Natural killer cell treated with Interleukin-12 subunit alpha and Interleukin-12 subunit beta and Interleukin-15 and Interleukin-18, amount 100 ng/mL, for 72 hours (primary cell): ENCODE measurements around the gene MRPS26. TPM values are rescaled to one million over a fixed set of nuclear protein-coding genes. Genes with fewer than 3 reads are reported as not detected.
"Not testable (repeated sequence)": the region's sequence is repeated elsewhere in the genome, so short reads cannot be mapped to it uniquely, and the experiment has no call there.

ENCODE experiments used
- ATAC-seq, 2 donors: fragments of 150-1000 bp; cut with Tn5 transposase in 1 of 2; sonication (Bioruptor Pico), chemical (Tn5 transposase) in 1 of 2; 2 replicates each; pipeline ENCODE4 v1.10.0; 2021
- DNase-seq: peaks from one replicate; pipeline ENCODE4 v3.0.0; 2022; ENCODE audit warnings: low spot score
- H3K27ac Mint-ChIP-seq, 2 donors: 1 replicate in 1 of 2; 2 replicates in 1 of 2; pipeline ENCODE4 v1.8.0; 2022; ENCODE audit warnings: mixed read lengths in 2 of 2, mild to moderate bottlenecking in 1 of 2, moderate library complexity in 1 of 2
- H3K27me3 Mint-ChIP-seq, 2 donors: 1 replicate in 1 of 2; 2 replicates in 1 of 2; pipeline ENCODE4 v1.8.0; 2022; ENCODE audit warnings: mixed read lengths in 2 of 2
- H3K36me3 Mint-ChIP-seq: one replicate; pipeline ENCODE4 v1.8.0; 2022; ENCODE audit warnings: mixed read lengths
- H3K4me1 Mint-ChIP-seq, 2 donors: 1 replicate in 1 of 2; 2 replicates in 1 of 2; pipeline ENCODE4 v1.8.0; 2022; ENCODE audit warnings: low read depth in 2 of 2, mixed read lengths in 2 of 2, mild to moderate bottlenecking in 1 of 2
- H3K4me3 Mint-ChIP-seq: one replicate; pipeline ENCODE4 v1.8.0; 2022; ENCODE audit warnings: mixed read lengths
- H3K9me3 Mint-ChIP-seq: 2 replicates; pipeline ENCODE4 v1.8.0; 2022; ENCODE audit warnings: mixed read lengths
- total RNA-seq, 2 donors: library from RNA; stranded (reverse); gene quantifications; one replicate each; pipeline ENCODE4 v1.2.3, GENCODE V29; 2022

MRPS26 gene
- total RNA-seq, 2 donors from 2014 or later, result 31.2 to 56.6 TPM

DNA sequence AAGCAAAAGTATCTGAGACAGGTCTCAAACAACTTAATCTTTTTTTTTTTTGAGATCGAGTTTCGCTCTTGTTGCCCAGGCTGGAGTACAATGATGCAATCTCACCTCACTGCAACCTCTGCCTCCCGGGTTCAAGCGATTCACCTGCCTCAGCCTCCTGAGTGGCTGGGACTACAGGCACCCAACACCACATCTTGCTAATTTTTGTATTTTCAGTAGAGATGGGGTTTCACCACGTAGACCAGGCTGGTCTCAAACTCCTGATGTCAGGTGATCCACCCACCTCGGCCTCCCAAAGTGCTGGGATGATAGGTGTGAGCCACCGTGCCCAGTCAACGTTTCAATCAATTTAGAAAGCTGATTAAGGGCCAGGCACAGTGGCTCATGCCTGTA is 27.4 kb downstream of the MRPS26 start:
- H3K4me1 Mint-ChIP-seq, result peaks cover 15 to 20% of the 10 kb centered on the region in 2 donors
- not testable (repeated sequence) for H3K36me3 Mint-ChIP-seq, H3K9me3 Mint-ChIP-seq, DNase-seq, ATAC-seq, H3K27ac Mint-ChIP-seq, H3K4me3 Mint-ChIP-seq
- H3K27me3 Mint-ChIP-seq, result peaks cover 8 to 13% of the 10 kb centered on the region in 2 donors

DNA sequence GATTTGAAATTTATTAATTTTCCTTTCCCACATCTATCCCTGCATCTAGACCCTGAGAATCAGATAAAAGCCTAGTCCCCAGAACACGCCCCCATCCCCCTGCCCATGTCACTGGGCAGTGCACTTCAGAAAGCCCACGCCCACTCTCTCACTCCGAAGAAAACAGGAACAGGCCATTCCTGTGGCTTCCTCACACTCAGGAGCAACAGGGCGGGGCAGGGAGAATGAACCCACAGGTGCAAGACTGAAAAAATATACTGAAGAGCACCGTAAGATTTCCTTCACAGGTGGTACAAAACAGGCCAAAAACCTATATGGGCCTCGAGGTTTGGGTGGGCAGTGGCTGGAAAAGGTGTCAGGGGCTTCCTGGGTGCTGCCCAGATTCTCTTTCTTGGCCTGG is 29.0 kb downstream of the MRPS26 start:
- H3K27ac Mint-ChIP-seq, result no peak overlapping the region
- H3K36me3 Mint-ChIP-seq, result no peaks in the 10 kb centered on the region
- H3K4me3 Mint-ChIP-seq, result no peak overlapping the region
- H3K27me3 Mint-ChIP-seq, result peaks cover 15 to 20% of the 10 kb centered on the region in 2 donors
- ATAC-seq, result no peak
- no peak for DNase-seq
- H3K4me1 Mint-ChIP-seq, result peaks cover 15 to 16% of the 10 kb centered on the region in 2 donors
- no peaks in the 10 kb centered on the region for H3K9me3 Mint-ChIP-seq

DNA sequence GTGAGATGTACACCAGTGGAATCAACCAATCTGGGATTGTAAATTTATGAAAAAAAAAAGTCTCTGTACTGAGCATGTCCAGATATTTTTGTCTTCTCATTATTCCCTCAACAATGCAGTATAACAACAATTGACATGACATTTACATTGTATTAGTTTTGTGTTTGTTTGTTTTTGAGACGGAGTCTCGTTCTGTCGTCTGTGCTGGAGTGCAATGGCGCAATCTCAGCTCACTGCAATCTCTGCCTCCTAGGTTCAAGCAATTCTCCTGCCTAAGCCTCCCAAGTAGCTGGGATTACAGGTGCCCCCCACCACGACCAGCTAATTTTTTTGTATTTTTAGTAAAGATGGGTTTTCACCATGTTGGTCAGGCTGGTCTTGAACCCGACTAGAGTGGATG is 29.5 kb downstream of the MRPS26 start:
- Mint-ChIP-seq H3K4me1 (peaks cover 15 to 16% of the 10 kb centered on the region in 2 donors), H3K27me3 (peaks cover 17 to 22% of the 10 kb centered on the region in 2 donors)
- not testable (repeated sequence) for H3K36me3 Mint-ChIP-seq, H3K4me3 Mint-ChIP-seq, DNase-seq, H3K9me3 Mint-ChIP-seq, H3K27ac Mint-ChIP-seq, ATAC-seq

DNA sequence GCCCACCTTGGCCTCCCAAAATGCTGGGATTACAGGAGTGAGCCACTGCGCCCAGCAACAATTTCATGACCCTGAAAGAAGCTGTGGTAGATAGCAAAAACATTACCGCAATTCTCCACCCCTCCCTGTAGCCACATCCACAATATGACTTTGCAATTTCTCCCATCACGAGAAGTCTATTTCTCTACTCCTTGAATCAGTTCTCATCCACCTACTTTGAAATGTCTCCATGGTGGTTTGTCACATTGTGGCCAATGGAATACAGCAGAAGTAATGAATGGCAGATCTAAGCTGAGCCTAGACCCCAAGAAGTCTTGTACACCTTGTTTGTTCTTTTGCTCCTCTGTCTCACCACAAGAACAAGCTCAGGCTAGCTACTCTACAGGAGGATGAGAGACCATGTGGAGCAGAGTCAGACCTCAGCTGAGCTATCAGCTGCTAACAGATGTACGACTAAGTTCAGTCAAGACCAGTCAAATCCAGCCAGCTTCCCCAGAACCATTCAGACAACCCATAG is 31.8 kb downstream of the MRPS26 start:
- Mint-ChIP-seq H3K36me3 (no peaks in the 10 kb centered on the region), H3K4me3 (peak overlapping the region; percentile 12), H3K4me1 (peaks cover 6 to 14% of the 10 kb centered on the region in 2 donors), H3K9me3 (no peaks in the 10 kb centered on the region), H3K27ac (no peak overlapping the region), H3K27me3 (peaks cover 29 to 35% of the 10 kb centered on the region in 2 donors)
- DNase-seq, result no peak
- ATAC-seq, result peak in 1 of 2 donors; percentile 63

DNA sequence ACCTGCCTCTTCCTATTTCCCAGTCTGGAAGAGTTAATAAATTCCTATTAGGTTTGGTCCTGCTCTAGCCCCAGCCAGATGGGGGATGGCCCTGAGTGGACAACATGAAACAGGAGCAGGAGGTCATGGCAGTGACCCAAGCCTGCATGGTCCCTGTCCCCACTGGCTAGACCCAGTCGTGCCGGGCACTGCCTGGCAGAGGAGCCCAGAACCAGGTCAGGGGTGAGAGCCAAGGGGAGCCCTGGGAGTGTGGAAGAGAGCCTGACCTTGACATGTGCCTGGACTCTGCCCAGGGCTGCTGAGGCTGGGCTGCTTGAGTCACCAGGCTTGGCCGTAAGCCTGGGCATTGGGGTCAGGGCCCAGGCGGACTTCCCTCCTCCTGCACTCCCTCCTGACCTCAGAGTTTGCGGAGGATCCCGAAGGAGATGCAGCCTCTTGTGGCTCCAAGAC is 35.1 kb downstream of the MRPS26 start:
- Mint-ChIP-seq H3K4me3 (no peak overlapping the region), H3K4me1 (peaks cover 6 to 14% of the 10 kb centered on the region in 2 donors), H3K27me3 (peaks cover 40 to 48% of the 10 kb centered on the region in 2 donors), H3K27ac (no peak overlapping the region), H3K36me3 (no peaks in the 10 kb centered on the region), H3K9me3 (no peaks in the 10 kb centered on the region)
- DNase-seq, result no peak
- no peak for ATAC-seq

DNA sequence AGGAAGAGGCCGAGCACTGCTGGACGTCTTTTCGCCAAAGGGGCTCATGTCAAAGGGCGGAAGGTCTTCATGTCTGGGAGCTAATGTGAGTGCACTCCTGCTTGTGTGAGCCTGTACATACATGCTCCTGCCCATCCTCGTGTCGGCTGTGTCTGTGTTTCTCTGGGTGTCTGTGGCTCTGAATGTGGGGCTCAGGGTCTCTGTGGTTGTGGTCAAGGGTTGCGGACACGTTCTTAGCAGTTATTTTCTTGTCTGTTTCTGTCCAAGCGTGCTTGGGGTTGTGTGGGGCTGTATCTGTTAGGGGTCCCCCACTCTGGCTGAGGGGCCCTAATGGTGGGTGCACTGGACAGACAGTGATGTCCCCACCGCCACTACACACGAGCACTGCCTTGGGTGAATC is 35.8 kb downstream of the MRPS26 start:
- DNase-seq (no peak), ATAC-seq (no peak)
- H3K27me3 Mint-ChIP-seq, result peaks cover 40 to 48% of the 10 kb centered on the region in 2 donors
- H3K4me1 Mint-ChIP-seq, result peaks cover 6 to 13% of the 10 kb centered on the region in 2 donors
- H3K36me3 Mint-ChIP-seq, result no peaks in the 10 kb centered on the region
- H3K9me3 Mint-ChIP-seq, result no peaks in the 10 kb centered on the region
- H3K27ac Mint-ChIP-seq, result no peak overlapping the region
- H3K4me3 Mint-ChIP-seq, result no peak overlapping the region

DNA sequence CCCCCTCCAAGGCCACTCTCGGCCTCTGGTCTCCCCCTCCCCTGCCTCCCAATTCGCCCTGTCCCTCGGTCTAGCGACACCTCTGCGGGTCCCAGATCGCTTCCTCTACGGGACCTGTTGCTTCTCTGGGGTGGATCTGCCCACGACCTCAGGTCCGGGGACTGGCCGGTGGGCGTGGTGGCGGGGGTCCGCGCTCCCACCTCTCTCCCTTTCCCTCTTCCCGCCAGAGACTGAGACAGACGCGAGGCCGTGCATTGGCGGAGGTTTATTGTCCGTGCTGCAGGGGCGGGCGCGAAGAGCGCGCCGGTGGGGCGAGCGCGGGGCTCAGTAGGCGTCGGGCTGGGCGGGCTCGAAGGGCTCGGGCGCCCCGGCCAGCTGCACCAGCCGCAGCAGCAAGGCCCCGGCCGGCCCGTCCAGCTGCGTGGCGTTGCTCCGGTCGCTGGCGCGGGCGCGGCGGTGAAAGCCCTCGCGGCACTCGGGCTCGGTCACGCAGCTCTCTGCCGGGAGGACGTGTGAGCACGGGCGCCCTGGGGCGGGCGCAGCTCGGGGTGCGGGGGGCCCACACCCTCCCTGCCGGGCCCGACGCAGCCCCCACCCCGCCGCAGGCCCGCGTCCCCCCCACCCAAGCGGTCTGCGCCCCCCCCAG is 36.6 kb downstream of the MRPS26 start:
- Mint-ChIP-seq H3K4me3 (peak overlapping the region; percentile 17), H3K27me3 (peaks cover 40 to 48% of the 10 kb centered on the region in 2 donors), H3K9me3 (no peaks in the 10 kb centered on the region), H3K36me3 (no peaks in the 10 kb centered on the region), H3K4me1 (peaks cover 5 to 9% of the 10 kb centered on the region in 2 donors), H3K27ac (no peak overlapping the region)
- DNase-seq (no peak), ATAC-seq (peak; percentile 34 to 36)

DNA sequence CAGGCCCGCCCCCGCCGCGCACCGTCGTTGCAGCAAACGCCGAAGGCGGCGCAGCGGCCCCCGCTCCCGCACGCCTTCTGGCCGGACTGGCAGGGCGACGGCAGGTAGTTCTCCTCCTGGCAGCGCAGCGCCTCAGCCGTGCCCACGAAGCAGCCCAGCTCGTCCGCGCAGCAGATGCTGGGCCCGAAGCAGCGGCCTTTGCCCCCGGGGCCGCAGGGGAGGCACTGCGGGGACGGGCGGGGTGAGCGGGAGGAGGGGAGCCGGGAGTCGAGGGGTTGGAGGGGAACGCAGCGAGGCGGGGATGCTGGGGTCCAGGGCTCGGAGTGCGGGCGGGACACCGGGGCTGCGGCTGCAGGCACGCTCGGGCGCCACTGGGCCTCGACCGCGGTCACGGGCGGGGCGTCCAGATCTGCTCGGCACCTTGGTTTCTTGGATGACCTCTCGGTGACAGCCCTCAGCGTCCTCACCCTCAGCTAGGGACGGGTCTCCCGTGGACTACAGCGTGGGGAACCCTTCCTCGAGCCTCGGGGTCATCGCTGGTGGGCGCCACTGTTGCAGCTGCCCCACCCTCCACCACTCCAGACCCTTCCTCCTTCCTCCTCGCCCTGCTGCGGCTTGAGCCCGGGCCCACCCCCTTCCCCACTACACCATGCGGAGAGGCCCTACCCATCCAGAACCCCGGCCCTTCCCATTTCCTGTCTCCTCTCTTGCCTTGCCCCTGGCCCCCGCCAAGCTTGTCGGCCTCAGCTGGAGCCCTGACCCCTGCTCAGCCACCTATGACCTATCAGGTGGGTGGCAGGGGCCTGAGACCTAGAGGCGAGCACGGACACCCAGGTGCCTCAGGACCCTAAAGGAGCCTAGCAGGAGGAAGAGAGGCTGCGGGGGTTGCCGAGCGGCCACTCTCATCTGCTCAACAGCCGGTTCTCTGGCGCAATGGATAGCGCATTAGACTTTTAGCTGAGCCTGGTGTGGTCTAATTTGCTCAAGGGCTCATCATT is 37.4 kb downstream of the MRPS26 start:
- peak; percentile 12 to 18 for ATAC-seq
- Mint-ChIP-seq H3K4me3 (peak overlapping the region; percentile 38), H3K27me3 (peaks cover 37 to 49% of the 10 kb centered on the region in 2 donors)

DNA sequence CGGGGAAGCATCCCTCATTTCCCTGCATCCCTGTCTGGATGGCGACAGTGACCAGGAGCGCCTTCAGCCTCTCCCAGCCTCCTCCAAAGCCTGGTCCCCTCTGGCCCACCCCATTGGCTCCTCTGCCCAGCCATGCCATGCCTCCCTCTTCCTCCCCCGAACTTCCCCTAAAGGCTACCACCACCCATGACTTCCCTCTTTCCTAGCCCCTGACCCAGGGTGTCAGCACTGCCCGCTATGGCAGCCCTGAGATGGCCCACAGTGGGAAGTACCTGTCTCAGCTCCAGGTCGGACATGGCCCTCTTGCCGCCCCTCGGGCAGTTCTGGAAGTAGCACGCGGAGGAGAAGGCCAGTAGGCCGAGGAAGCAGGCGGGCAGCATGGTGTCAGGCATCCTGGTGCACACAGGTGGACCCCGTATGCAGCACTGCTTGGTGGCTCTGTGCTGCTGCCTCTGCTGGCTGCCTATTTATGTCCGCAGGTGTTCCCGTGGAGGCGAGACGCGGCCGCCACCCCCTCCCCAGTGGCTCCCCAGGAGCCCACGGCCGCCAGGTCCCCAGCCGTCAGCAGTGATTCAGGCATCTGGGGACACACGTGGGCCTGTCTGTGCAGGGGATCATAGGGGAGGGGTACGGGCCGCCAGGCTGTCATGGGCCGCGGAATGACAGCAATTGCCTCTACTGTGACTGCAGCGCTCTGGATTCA is 38.6 kb downstream of the MRPS26 start, which contains the start of gene AVP:
TSS of gene AVP (minus strand) at position 442 of the 703 bp plus-strand sequence. CDS start at position 392, 50 bp downstream.
- no peaks in the 10 kb centered on the region for H3K9me3 Mint-ChIP-seq
- H3K27ac Mint-ChIP-seq, result no peak within 1 kb of the TSS
- no peak for DNase-seq
- peaks cover 0 to 4% of the 10 kb centered on the region in 2 donors for H3K4me1 Mint-ChIP-seq
- no peaks in the 10 kb centered on the region for H3K36me3 Mint-ChIP-seq
- H3K4me3 Mint-ChIP-seq, result peak within 1 kb of the TSS; percentile 38
- H3K27me3 Mint-ChIP-seq, result peaks cover 42 to 47% of the 10 kb centered on the region in 2 donors
- ATAC-seq, result no peak

More for the DNA sequence above, 37.4 kb downstream of the MRPS26 start:
- peaks cover 0 to 4% of the 10 kb centered on the region in 2 donors for H3K4me1 Mint-ChIP-seq
- no peak for DNase-seq
- no peaks in the 10 kb centered on the region for H3K36me3 Mint-ChIP-seq
- H3K9me3 Mint-ChIP-seq, result no peaks in the 10 kb centered on the region
- no peak overlapping the region for H3K27ac Mint-ChIP-seq

DNA sequence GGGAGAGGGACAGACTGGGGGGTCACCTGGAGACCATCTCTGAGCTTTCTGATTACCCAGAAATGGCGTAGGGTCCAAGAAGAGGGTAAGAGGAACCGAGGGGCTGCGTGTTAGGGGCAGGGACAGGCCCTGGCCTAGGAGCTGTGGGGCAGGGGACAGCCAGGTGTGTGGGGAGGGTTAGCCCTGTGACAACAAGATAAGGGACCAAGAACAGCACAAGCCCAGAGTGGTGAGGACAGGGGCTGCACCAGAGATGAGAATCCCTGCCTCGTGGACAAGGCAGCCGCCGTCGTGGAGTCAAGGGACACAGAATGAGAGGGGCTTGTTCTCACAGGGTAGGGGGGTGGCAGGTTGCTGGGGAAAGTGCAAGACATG is 39.1 kb downstream of the MRPS26 start:
- Mint-ChIP-seq H3K9me3 (no peaks in the 10 kb centered on the region), H3K36me3 (no peaks in the 10 kb centered on the region), H3K27ac (no peak overlapping the region), H3K4me3 (no peak overlapping the region), H3K4me1 (peaks cover 0 to 5% of the 10 kb centered on the region in 2 donors), H3K27me3 (peaks cover 45 to 49% of the 10 kb centered on the region in 2 donors)
- ATAC-seq (no peak), DNase-seq (no peak)

DNA sequence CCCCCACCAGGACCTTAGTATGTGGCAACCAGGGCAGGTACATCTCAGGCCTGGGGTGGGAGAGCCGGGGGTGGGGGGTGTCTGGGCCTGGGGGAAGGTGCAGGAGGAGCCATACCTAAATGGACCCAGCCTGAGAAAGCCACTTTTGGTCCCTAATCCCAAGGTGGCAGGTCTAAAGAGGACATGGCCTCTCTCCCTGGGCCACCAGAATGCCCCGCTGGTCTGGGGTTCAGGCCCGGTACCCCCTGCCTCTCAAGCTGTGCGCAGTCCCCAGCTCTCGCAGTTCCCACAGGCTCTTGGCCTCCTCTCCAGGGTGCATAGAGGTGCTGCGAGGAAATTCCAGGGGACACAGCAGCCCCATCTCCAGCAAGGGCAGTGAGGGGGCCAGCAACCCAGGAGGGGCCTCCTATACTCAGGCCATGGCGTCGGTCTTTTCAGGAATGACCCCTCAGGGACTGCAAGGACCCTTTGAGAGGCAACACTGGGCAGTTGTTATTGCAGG is 39.8 kb downstream of the MRPS26 start:
- no peaks in the 10 kb centered on the region for H3K9me3 Mint-ChIP-seq
- no peaks in the 10 kb centered on the region for H3K36me3 Mint-ChIP-seq
- ATAC-seq, result no peak
- no peak for DNase-seq
- H3K27ac Mint-ChIP-seq, result no peak overlapping the region
- peaks cover 0 to 9% of the 10 kb centered on the region in 2 donors for H3K4me1 Mint-ChIP-seq
- peaks cover 46 to 50% of the 10 kb centered on the region in 2 donors for H3K27me3 Mint-ChIP-seq
- no peak overlapping the region for H3K4me3 Mint-ChIP-seq

DNA sequence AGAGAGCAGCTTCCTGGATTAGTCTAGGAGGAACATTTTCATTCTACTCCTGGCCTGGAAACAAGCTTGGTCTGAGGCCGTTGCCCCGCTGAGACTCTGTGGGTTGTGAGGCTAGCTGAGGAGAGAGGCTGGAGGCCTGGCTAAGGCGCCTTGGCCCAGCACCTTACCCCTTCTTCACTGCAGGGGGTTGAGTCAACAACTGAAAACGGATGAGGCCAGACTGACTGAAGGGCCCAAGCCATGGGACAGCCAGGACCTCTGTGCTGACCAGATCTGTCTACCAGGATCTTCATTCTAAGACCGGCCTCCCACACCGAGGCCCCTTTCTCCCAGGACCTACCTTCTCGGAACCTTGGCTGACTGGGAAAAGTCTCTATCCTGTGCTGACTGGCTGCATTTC is 42.2 kb downstream of the MRPS26 start:
- H3K4me3 Mint-ChIP-seq, result no peak overlapping the region
- ATAC-seq (no peak), DNase-seq (no peak)
- no peaks in the 10 kb centered on the region for H3K9me3 Mint-ChIP-seq
- no peak overlapping the region for H3K27ac Mint-ChIP-seq
- peaks cover 5 to 7% of the 10 kb centered on the region in 2 donors for H3K4me1 Mint-ChIP-seq
- H3K36me3 Mint-ChIP-seq, result no peaks in the 10 kb centered on the region
- peaks cover 35 to 40% of the 10 kb centered on the region in 2 donors for H3K27me3 Mint-ChIP-seq

DNA sequence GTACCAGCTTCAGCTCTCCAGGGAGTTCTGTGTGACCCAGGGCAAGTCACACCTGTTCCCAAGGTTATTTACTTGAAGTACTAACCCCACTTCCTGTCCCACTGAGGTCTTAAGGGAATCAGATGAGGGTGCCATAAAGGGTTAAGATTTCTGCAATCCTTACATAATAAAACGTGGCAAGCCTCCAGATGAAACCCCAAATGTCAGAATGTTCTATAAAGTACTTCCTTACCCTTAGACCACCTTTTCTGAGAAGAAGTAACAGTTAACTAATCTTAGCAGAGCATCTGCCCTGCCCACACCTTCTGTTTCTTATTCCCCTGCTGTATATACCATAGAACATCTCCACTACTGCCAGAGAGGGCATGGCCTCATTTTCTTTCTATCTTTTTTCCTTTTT is 44.7 kb downstream of the MRPS26 start:
- H3K27ac Mint-ChIP-seq, result no peak overlapping the region
- no peak for ATAC-seq
- no peaks in the 10 kb centered on the region for H3K36me3 Mint-ChIP-seq
- DNase-seq, result no peak
- H3K27me3 Mint-ChIP-seq, result peaks cover 30 to 31% of the 10 kb centered on the region in 2 donors
- no peak overlapping the region for H3K4me3 Mint-ChIP-seq
- H3K9me3 Mint-ChIP-seq, result no peaks in the 10 kb centered on the region
- H3K4me1 Mint-ChIP-seq, result peaks cover 5 to 7% of the 10 kb centered on the region in 2 donors
